ENCODE measurements around the gene TLE3. TPM values are rescaled to one million over a fixed set of nuclear protein-coding genes. Genes with fewer than 3 reads are reported as not detected.
A peak's percentile ranks its signal among the peaks of the same experiment; 100 is the strongest.

TLE3 gene
- total and polyA plus RNA-seq, 2 of the 4 experiments (the other 2 are of a cell fraction), result 6.5 to 16.3 TPM

- no peak overlapping the region for H2BK120ac ChIP-seq (ENCODE audit: low read depth, low read length)
- H4K91ac ChIP-seq (ENCODE audit: insufficient read depth, low read depth, low read length), result no peak overlapping the region
- H3K9me1 ChIP-seq (ENCODE audit: insufficient read depth, low read length), result peaks cover 21% of the 10 kb centered on the region; the same call in 1 of the 2 replicates
- no peak overlapping the region for H3K4me3 ChIP-seq (ENCODE audit: insufficient read depth, low read depth, low read length)
- H3K27me3 ChIP-seq (ENCODE audit: control insufficient read depth, insufficient read depth, low read length), result no peaks in the 10 kb centered on the region
- peak overlapping the region; percentile 3 for H2AFZ ChIP-seq (replicated peaks; ENCODE audit: low read length, poor library complexity)
- no peak overlapping the region for H3K14ac ChIP-seq (replicated peaks; ENCODE audit: low read depth, low read length)
- peaks cover 14% of the 10 kb centered on the region; the same call in 1 of the 2 replicates for H3K4me1 ChIP-seq (ENCODE audit: control insufficient read depth, insufficient read depth, low read length)
- H3K18ac ChIP-seq (ENCODE audit: low read depth, low read length), result no peak overlapping the region
- H3K36me3 ChIP-seq (ENCODE audit: control insufficient read depth, insufficient read depth, low read length), result peaks cover 74% of the 10 kb centered on the region
- no peak overlapping the region for H3K4ac ChIP-seq (ENCODE audit: low read depth, low read length)
- H3K23ac ChIP-seq (ENCODE audit: low read depth, low read length), result no peak overlapping the region
- H2BK15ac ChIP-seq (ENCODE audit: low read depth, low read length), result no peak overlapping the region
- H3K56ac ChIP-seq (ENCODE audit: extremely low read depth, insufficient read depth, low read length), result no peak overlapping the region
- BruUV-seq (replicated peaks), result no TSS peak
- in situ Hi-C loops (cut with MboI; ENCODE audit: low sequenced_read_pairs), result no loop called here
- no peak overlapping the region for H4K5ac ChIP-seq (ENCODE audit: low read depth, low read length)
- H3K27ac ChIP-seq (ENCODE audit: insufficient read depth, low read length), result no peak overlapping the region
- no peak for DNase-seq
- H2AK9ac ChIP-seq (replicated peaks; ENCODE audit: low read depth, low read length, poor library complexity), result no peak overlapping the region
- ChIA-PET CTCF (no interaction called here), POLR2A (ENCODE audit: unreplicated experiment) (no interaction called here)
- TF ChIP-seq, protein P1, sequence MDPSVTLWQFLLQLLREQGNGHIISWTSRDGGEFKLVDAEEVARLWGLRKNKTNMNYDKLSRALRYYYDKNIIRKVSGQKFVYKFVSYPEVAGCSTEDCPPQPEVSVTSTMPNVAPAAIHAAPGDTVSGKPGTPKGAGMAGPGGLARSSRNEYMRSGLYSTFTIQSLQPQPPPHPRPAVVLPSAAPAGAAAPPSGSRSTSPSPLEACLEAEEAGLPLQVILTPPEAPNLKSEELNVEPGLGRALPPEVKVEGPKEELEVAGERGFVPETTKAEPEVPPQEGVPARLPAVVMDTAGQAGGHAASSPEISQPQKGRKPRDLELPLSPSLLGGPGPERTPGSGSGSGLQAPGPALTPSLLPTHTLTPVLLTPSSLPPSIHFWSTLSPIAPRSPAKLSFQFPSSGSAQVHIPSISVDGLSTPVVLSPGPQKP (IDR thresholded peaks at IDR 0.05; ENCODE audit: borderline replicate concordance, low read depth, low read length), result no peak
- TF ChIP-seq MXI1 (IDR thresholded peaks at IDR 0.05; ENCODE audit: borderline replicate concordance, low read depth, low read length), result no peak
- no peak for TF ChIP-seq USF2 (IDR thresholded peaks at IDR 0.05; ENCODE audit: low read depth, low read length)
- TF ChIP-seq RAD21 (IDR thresholded peaks at IDR 0.05; ENCODE audit: low read length), result no peak
- no peak for TF ChIP-seq MAZ (IDR thresholded peaks at IDR 0.05; ENCODE audit: borderline replicate concordance, low read depth, low read length)
- no peak for TF ChIP-seq RFX5 (IDR thresholded peaks at IDR 0.05; ENCODE audit: low read depth, low read length)
- TF ChIP-seq RCOR1 (IDR thresholded peaks at IDR 0.05; ENCODE audit: insufficient replicate concordance, low read length), result no peak
- TF ChIP-seq, protein P2, sequence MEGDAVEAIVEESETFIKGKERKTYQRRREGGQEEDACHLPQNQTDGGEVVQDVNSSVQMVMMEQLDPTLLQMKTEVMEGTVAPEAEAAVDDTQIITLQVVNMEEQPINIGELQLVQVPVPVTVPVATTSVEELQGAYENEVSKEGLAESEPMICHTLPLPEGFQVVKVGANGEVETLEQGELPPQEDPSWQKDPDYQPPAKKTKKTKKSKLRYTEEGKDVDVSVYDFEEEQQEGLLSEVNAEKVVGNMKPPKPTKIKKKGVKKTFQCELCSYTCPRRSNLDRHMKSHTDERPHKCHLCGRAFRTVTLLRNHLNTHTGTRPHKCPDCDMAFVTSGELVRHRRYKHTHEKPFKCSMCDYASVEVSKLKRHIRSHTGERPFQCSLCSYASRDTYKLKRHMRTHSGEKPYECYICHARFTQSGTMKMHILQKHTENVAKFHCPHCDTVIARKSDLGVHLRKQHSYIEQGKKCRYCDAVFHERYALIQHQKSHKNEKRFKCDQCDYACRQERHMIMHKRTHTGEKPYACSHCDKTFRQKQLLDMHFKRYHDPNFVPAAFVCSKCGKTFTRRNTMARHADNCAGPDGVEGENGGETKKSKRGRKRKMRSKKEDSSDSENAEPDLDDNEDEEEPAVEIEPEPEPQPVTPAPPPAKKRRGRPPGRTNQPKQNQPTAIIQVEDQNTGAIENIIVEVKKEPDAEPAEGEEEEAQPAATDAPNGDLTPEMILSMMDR (conservative IDR thresholded peaks at IDR 0.05; ENCODE audit: low read depth, low read length), result no peak
- TF ChIP-seq FOS (IDR thresholded peaks at IDR 0.05; ENCODE audit: low read depth, low read length), result no peak
- no peak for TF ChIP-seq SMC3 (IDR thresholded peaks at IDR 0.05; ENCODE audit: low read depth, low read length)
- no peak for TF ChIP-seq CEBPB (IDR thresholded peaks at IDR 0.05; ENCODE audit: low read depth, low read length)
- TF ChIP-seq BHLHE40 (IDR thresholded peaks at IDR 0.05; ENCODE audit: low read depth, low read length), result no peak
- no peak for TF ChIP-seq MAFK (IDR thresholded peaks at IDR 0.05; ENCODE audit: low read depth, low read length)
- TF ChIP-seq NFE2L2 (IDR thresholded peaks at IDR 0.05; ENCODE audit: low read depth, low read length), result no peak
- TF ChIP-seq CHD1 (IDR thresholded peaks at IDR 0.05; ENCODE audit: low read depth, low read length), result no peak
- no peak for TF ChIP-seq POLR2A (IDR thresholded peaks at IDR 0.05; ENCODE audit: low read depth, low read length)
- no peak overlapping the region for H2BK20ac ChIP-seq (ENCODE audit: low read depth, low read length)
- dilution Hi-C loops (cut with HindIII; ENCODE audit: low sequenced_read_pairs, unreplicated experiment), result no loop called here
- H3K9me3 ChIP-seq (ENCODE audit: control insufficient read depth, insufficient read depth, low read length), result no peaks in the 10 kb centered on the region
- no peak overlapping the region for H2BK5ac ChIP-seq (ENCODE audit: low read depth, low read length, poor library complexity, severe bottlenecking)
- H4K8ac ChIP-seq (ENCODE audit: low read depth in 2 of 2, low read length in 2 of 2), result no peak overlapping the region
- WGBS, 2 experiments (ENCODE audit: extremely low coverage in 2 of 2, insufficient read length in 1 of 2), result 91% methylated on average over 4 of the region's 26 CpGs; no CpG with 5 or more reads in 1 of the 2 experiments
- no peak overlapping the region for H3K4me2 ChIP-seq (ENCODE audit: low read depth, low read length)
- no peak overlapping the region for H2AK5ac ChIP-seq (ENCODE audit: low read depth, low read length)
- no peak for ATAC-seq (ENCODE audit: low read depth)
- H3K79me1 ChIP-seq (ENCODE audit: low read depth in 1 of 2, low read length in 2 of 2), result peaks cover 12 to 33% of the 10 kb centered on the region in 2 experiments
- H3K9ac ChIP-seq (ENCODE audit: low read depth, low read length), result no peak overlapping the region
- H4K20me1 ChIP-seq (ENCODE audit: insufficient read depth, low read length), result peaks cover 47% of the 10 kb centered on the region
- intact Hi-C loops (cut with micrococcal nuclease), result no loop called here
Observed at GRCh38 chr15:70060214-70060992, 37.3 kb downstream of the TLE3 start.
